HCT116 (cell line): ENCODE measurements around the gene FILIP1. TPM values are rescaled to one million over a fixed set of nuclear protein-coding genes. Genes with fewer than 3 reads are reported as not detected.

Experiments
- ATAC-seq: fragments of 200-7000 bp; cut with Tn5 transposase; 2 replicates; pipeline ENCODE4 v1.9.1; 2020; ENCODE audit warnings: mild to moderate bottlenecking, moderate library complexity
- BruUV-seq: library from RNA; stranded (reverse); fragments of 400-500 nt; replicated peaks from 2 replicates; lab custom pipeline; 2021; lab: Mats Ljungman, UMichigan
- CTCF ChIA-PET: fragments of 300-600 bp; sonication (Branson Sonifier 250); formaldehyde crosslinking; loops from one replicate; lab custom pipeline; 2021; ENCODE audit warnings: antibody characterized with exemption; lab: Charles Lee
- POLR2A ChIA-PET: fragments of 300-600, 350-600 bp; sonication (Branson Sonifier 250); formaldehyde crosslinking; loops from one replicate; lab custom pipeline; 2021; ENCODE audit warnings: antibody characterized with exemption; lab: Charles Lee
- RAD21 ChIA-PET, 2 experiments: fragments of 300-600 bp; sonication (Branson Sonifier 250); formaldehyde crosslinking; loops; one replicate each; lab custom pipeline; 2023; ENCODE audit warnings: low total read pairs in 2 of 2; ENCODE audit not compliant: uncharacterized antibody in 2 of 2, unreplicated experiment in 2 of 2, low non-redundant PET in 1 of 2; lab: Charles Lee
- DNase-seq: peaks from one replicate; pipeline ENCODE4 v3.0.0-alpha.2; 2010; ENCODE audit warnings: low read depth, low spot score
- H2AFZ ChIP-seq: fragments of 200-600 bp; shearing (Covaris generic), sonication (generic); 2 replicates; pipeline ENCODE4 v1.6.1; 2017; ENCODE audit warnings: low read depth, mixed run types, mixed read lengths, antibody characterized with exemption, low read length; ENCODE audit not compliant: poor library complexity, severe bottlenecking
- H3K27ac ChIP-seq: 2 replicates; pipeline ENCODE4 v1.5.1; 2012; ENCODE audit warnings: low read depth, low read length
- H3K27me3 ChIP-seq: fragments of 200-600 bp; sonication (generic); 2 replicates; pipeline ENCODE4 v1.6.1; 2016; ENCODE audit warnings: mixed run types, low read length, mixed read lengths; ENCODE audit not compliant: insufficient read depth
- H3K36me3 ChIP-seq, 2 experiments: fragments of 200-500 bp in 1 of 2; fragments of 200-600 bp in 1 of 2; sonication (Bioruptor generic) in 1 of 2; sonication (generic) in 1 of 2; 2 replicates each; pipeline versions ENCODE4 v1.5.1 to v1.6.1; 2014 to 2016; ENCODE audit warnings: low read length in 2 of 2, inconsistent platforms in 1 of 2, mixed read lengths in 1 of 2, mixed run types in 1 of 2; ENCODE audit not compliant: insufficient read depth in 2 of 2, control insufficient read depth in 1 of 2
- H3K4me1 ChIP-seq, 2 experiments: fragments of 200-600 bp in 1 of 2; sonication (generic) in 1 of 2; 2 replicates each; pipeline versions ENCODE4 v1.5.1 to v1.6.1; 2012 to 2017; ENCODE audit warnings: low read length in 2 of 2, inconsistent platforms in 1 of 2, mild to moderate bottlenecking in 1 of 2, mixed read lengths in 1 of 2, mixed run types in 1 of 2, moderate library complexity in 1 of 2; ENCODE audit not compliant: insufficient read depth in 2 of 2, control insufficient read depth in 1 of 2
- H3K4me2 ChIP-seq: fragments of 200-600 bp; sonication (generic); 2 replicates; pipeline ENCODE4 v1.6.1; 2017; ENCODE audit warnings: mixed run types, low read length, mixed read lengths
- H3K4me3 ChIP-seq, 2 experiments: fragments of 200-600 bp in 1 of 2; sonication (generic) in 1 of 2; replicated peaks in 1 of 2; 2 replicates each; pipeline ENCODE4 v1.5.1; 2011 to 2016; ENCODE audit warnings: low read length in 2 of 2, control low read depth in 1 of 2, low read depth in 1 of 2, mild to moderate bottlenecking in 1 of 2, mixed read lengths in 1 of 2, mixed run types in 1 of 2
- H3K79me2 ChIP-seq: fragments of 200-600 bp; sonication (generic); 2 replicates; pipeline ENCODE4 v1.6.1; 2017; ENCODE audit warnings: mild to moderate bottlenecking, mixed run types, low read length, moderate library complexity, mixed read lengths; ENCODE audit not compliant: insufficient read depth
- H3K9ac ChIP-seq: fragments of 200-600 bp; sonication (generic); 2 replicates; pipeline ENCODE4 v1.6.1; 2016; ENCODE audit warnings: low read length, mixed read lengths
- H3K9me2 ChIP-seq: fragments of 200-600 bp; sonication (generic), shearing (Covaris generic); 2 replicates; pipeline ENCODE4 v1.6.1; 2017; ENCODE audit warnings: mixed run types, mild to moderate bottlenecking, moderate library complexity; ENCODE audit not compliant: insufficient read depth
- H3K9me3 ChIP-seq, 2 experiments: fragments of 200-500 bp in 1 of 2; fragments of 200-600 bp in 1 of 2; sonication (Bioruptor generic) in 1 of 2; sonication (generic) in 1 of 2; 2 replicates each; pipeline ENCODE4 v1.6.1; 2014 to 2017; ENCODE audit warnings: low read length in 2 of 2, mixed read lengths in 2 of 2, inconsistent platforms in 1 of 2, low read depth in 1 of 2, mild to moderate bottlenecking in 1 of 2, mixed run types in 1 of 2, moderate library complexity in 1 of 2; ENCODE audit not compliant: control insufficient read depth in 1 of 2, insufficient read depth in 1 of 2
- H4K20me1 ChIP-seq: fragments of 200-600 bp; sonication (generic), shearing (Covaris generic); 2 replicates; pipeline ENCODE4 v1.6.1; 2017; ENCODE audit warnings: mixed run types, mild to moderate bottlenecking, moderate library complexity; ENCODE audit not compliant: insufficient read depth
- ATF3 ChIP-seq: IDR thresholded peaks from 2 replicates; pipeline ENCODE4 v1.6.1; 2012
- EGR1 ChIP-seq: IDR thresholded peaks from 2 replicates; pipeline ENCODE4 v1.6.1; 2012; ENCODE audit warnings: low read depth
- EZH2 ChIP-seq: fragments of 200-600 bp; sonication (generic); IDR thresholded peaks from 2 replicates; pipeline ENCODE4 v1.6.1; 2017; ENCODE audit warnings: antibody characterized with exemption, mixed run types
- POLR2A ChIP-seq: IDR thresholded peaks from 2 replicates; pipeline ENCODE4 v1.7.0; 2011; ENCODE audit warnings: borderline replicate concordance; ENCODE audit not compliant: insufficient read depth, insufficient read length; ENCODE audit errors: extremely low read depth
- TCF7L2 ChIP-seq: IDR thresholded peaks from 2 replicates; pipeline ENCODE4 v1.7.0; 2011; ENCODE audit warnings: borderline replicate concordance, inconsistent platforms; ENCODE audit not compliant: insufficient read depth, insufficient read length; ENCODE audit errors: extremely low read depth
- YY1 ChIP-seq: IDR thresholded peaks from 2 replicates; pipeline ENCODE4 v1.6.1; 2011; ENCODE audit warnings: low read length, low read depth, moderate library complexity, mild to moderate bottlenecking; ENCODE audit not compliant: insufficient replicate concordance; ENCODE audit errors: extremely low read depth
- intact Hi-C: fragments of 100-400 bp; cut with micrococcal nuclease; formaldehyde crosslinking; loops from 2 replicates; pipeline ENCODE4 v1.10.0; 2022
- total RNA-seq: library from RNA; stranded (reverse); gene quantifications from one replicate; pipeline ENCODE4 v1.2.1, GENCODE V29; 2021; ENCODE audit not compliant: unreplicated experiment
- TF ChIP-seq, protein P1 (sequence below): IDR thresholded peaks from 2 replicates; pipeline ENCODE4 v1.6.1; 2012; ENCODE audit warnings: low read depth

The FILIP1 gene
- total RNA-seq, 1 experiment from 2014 or later = 0.05 TPM

- H3K36me3 ChIP-seq = no peaks in the 10 kb centered on the region
- ATAC-seq = no peak
- no TSS peak for BruUV-seq
- ChIA-PET CTCF (interaction anchor here (1.2 kb wide), 2 partner anchors 8 to 220 kb away, joined by 3 to 4 read pairs; no protein-coding TSS in a partner anchor), POLR2A (no interaction called here), RAD21 (no interaction called here)
- H4K20me1 ChIP-seq = no peaks in the 10 kb centered on the region
- H3K27ac ChIP-seq = no peak overlapping the region
- intact Hi-C loops = no loop called here
- no peaks in the 10 kb centered on the region for H3K79me2 ChIP-seq
- TF ChIP-seq EZH2 (no peak), TCF7L2 (no peak), EGR1 (no peak), YY1 (no peak), POLR2A (no peak), ATF3 (no peak)
- TF ChIP-seq, protein P1, sequence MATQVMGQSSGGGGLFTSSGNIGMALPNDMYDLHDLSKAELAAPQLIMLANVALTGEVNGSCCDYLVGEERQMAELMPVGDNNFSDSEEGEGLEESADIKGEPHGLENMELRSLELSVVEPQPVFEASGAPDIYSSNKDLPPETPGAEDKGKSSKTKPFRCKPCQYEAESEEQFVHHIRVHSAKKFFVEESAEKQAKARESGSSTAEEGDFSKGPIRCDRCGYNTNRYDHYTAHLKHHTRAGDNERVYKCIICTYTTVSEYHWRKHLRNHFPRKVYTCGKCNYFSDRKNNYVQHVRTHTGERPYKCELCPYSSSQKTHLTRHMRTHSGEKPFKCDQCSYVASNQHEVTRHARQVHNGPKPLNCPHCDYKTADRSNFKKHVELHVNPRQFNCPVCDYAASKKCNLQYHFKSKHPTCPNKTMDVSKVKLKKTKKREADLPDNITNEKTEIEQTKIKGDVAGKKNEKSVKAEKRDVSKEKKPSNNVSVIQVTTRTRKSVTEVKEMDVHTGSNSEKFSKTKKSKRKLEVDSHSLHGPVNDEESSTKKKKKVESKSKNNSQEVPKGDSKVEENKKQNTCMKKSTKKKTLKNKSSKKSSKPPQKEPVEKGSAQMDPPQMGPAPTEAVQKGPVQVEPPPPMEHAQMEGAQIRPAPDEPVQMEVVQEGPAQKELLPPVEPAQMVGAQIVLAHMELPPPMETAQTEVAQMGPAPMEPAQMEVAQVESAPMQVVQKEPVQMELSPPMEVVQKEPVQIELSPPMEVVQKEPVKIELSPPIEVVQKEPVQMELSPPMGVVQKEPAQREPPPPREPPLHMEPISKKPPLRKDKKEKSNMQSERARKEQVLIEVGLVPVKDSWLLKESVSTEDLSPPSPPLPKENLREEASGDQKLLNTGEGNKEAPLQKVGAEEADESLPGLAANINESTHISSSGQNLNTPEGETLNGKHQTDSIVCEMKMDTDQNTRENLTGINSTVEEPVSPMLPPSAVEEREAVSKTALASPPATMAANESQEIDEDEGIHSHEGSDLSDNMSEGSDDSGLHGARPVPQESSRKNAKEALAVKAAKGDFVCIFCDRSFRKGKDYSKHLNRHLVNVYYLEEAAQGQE = no peak
- no peaks in the 10 kb centered on the region for H3K27me3 ChIP-seq
- H3K4me2 ChIP-seq = no peak overlapping the region
- H3K9me2 ChIP-seq = no peaks in the 10 kb centered on the region
- H3K9me3 ChIP-seq = no peaks in the 10 kb centered on the region
- no peak overlapping the region for H2AFZ ChIP-seq
- DNase-seq = no peak
- no peak overlapping the region for H3K9ac ChIP-seq
- no peak overlapping the region for H3K4me3 ChIP-seq
- H3K4me1 ChIP-seq = no peaks in the 10 kb centered on the region
Measured at GRCh38 chr6:75305573-75305972, 188.0 kb downstream of the FILIP1 start.
